ENCODE results near the gene SGTA.

SGTA gene

DNA sequence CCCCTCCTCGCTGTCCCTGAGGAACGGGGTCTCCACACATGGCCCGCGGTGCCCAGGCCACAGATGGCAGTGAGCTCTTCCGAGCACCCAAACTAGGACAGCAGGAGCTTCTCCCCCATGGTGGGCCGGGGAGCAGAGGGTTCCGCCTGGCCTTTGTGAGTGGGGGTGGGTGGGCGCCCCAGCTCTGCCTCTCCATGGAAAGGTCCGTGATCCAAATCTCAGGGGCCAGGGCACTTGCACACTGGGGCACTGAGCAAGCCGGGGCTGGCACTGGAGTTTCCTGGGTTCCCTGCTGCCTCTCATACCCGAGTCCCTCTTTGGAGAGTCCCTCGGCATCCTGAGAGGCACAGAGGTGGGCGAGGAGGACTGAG, 59.7 kb downstream of the SGTA start:
- DNase-seq: no peak
- no peak overlapping the region for H3K27ac ChIP-seq
- TF ChIP-seq, protein P1, sequence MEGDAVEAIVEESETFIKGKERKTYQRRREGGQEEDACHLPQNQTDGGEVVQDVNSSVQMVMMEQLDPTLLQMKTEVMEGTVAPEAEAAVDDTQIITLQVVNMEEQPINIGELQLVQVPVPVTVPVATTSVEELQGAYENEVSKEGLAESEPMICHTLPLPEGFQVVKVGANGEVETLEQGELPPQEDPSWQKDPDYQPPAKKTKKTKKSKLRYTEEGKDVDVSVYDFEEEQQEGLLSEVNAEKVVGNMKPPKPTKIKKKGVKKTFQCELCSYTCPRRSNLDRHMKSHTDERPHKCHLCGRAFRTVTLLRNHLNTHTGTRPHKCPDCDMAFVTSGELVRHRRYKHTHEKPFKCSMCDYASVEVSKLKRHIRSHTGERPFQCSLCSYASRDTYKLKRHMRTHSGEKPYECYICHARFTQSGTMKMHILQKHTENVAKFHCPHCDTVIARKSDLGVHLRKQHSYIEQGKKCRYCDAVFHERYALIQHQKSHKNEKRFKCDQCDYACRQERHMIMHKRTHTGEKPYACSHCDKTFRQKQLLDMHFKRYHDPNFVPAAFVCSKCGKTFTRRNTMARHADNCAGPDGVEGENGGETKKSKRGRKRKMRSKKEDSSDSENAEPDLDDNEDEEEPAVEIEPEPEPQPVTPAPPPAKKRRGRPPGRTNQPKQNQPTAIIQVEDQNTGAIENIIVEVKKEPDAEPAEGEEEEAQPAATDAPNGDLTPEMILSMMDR (IDR thresholded peaks at IDR 0.05; ENCODE audit: low read depth, low read length): no peak

DNA sequence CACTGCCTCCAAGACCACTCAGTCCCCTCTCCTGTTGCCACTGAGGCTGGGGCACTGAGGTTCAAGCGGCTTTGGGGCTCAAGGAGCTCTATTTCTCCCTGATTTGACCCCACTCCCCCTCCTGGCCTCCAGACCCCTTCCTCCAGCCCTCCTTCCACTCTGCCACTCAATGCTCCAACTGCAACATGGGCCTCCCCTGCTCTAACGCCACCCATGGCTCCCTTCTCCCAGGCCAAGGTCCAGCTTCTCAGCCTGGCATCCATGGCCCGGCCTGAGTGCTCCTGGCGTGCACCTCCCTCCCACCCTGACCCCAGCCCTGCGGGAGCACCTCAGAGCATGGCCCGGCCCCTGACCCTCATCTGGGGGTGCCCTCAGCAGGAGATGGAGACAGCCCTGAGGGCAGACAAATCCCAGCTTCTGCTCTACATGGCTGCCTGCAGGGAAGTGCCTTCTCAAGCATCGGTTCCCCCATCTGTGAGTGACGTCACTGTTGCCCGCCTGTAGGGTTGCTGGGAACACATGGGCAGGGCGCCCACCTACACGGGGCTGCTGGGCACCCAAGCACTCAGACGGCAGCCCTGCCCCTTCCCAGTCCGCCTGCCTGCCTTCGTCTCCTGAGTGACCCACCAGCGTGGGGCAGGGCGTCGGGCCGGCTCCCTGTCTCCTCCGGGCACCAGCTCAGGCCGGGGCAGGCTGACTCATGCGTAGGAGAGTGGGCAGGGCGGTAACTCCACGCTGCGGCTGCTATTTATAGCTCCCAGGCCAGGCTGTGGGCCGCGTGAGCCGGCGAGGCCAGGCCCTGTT, 60.3 kb downstream of the SGTA start:
- no peak overlapping the region for H3K4me3 ChIP-seq (ENCODE audit: low read depth, low read length)
- TF ChIP-seq, protein P1 (IDR thresholded peaks at IDR 0.05; ENCODE audit: low read depth, low read length): no peak
- H3K9me3 ChIP-seq (ENCODE audit: severe bottlenecking): no peaks in the 10 kb centered on the region
- H3K27me3 ChIP-seq (ENCODE audit: insufficient read depth, low read depth, severe bottlenecking): peaks cover 10% of the 10 kb centered on the region
- no peaks in the 10 kb centered on the region for H3K36me3 ChIP-seq
- DNase-seq: no peak
- H3K27ac ChIP-seq: no peak overlapping the region

More for the DNA sequence above, 59.7 kb downstream of the SGTA start:
- Histone ChIP-seq H3K36me3 (no peaks in the 10 kb centered on the region), H3K27me3 (ENCODE audit: insufficient read depth, low read depth, severe bottlenecking) (peaks cover 10% of the 10 kb centered on the region), H3K9me3 (ENCODE audit: severe bottlenecking) (no peaks in the 10 kb centered on the region), H3K4me3 (ENCODE audit: low read depth, low read length) (no peak overlapping the region)

DNA sequence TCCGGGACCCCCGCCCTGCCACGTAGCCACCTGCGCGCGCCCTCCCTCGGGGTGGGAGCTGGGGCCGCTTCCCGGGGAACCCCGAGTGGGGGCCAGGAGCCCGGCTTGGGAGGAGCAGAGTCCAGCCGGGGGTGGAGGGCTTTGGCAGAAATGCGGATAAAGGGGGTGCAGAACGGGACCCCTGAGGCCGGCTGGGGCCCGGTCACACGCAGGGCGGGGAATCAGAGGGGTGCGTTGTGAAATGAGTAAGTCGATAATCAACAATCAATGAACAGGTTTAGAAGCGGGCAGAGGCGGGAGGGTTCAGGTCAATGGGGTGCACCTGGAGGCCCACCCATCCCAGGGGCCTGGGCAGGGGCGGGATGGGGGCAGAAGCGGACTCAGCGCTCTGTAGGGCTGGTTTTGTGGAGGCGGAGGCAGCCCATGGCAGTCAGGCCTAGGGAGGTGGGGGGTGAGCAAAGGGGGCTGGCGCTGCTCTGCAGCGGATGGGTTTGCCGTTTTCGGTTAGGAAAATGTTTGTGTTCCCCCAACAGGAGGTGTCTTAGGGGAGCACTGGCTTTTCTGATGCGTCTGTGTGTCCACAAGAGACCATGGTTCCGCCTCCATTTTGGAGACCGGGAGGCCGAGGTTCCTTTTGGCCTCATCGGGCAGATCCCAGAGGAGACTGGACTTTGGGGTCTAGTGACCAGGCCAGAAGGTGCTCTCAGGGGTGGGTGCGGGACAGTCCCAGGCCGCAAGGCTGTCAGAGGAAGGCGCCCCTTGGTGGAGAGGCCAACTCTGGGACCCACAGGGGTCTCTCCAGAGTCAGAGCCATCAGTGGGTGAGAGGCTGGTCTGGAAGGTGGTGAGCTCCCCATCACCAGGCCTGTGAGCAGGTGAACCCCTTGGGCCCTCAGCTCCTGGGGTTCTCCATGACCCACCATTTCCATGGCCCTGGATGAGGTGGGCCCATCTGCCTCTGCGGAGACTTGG, 61.2 kb downstream of the SGTA start:
- Histone ChIP-seq H3K9me3 (ENCODE audit: severe bottlenecking) (no peaks in the 10 kb centered on the region), H3K4me3 (ENCODE audit: low read depth, low read length) (peak overlapping the region; percentile 47), H3K36me3 (no peaks in the 10 kb centered on the region), H3K27ac (peak overlapping the region; percentile 57), H3K27me3 (ENCODE audit: insufficient read depth, low read depth, severe bottlenecking) (peaks cover 3% of the 10 kb centered on the region)
- TF ChIP-seq, protein P1 (IDR thresholded peaks at IDR 0.05; ENCODE audit: low read depth, low read length): no peak
- no peak for DNase-seq

DNA sequence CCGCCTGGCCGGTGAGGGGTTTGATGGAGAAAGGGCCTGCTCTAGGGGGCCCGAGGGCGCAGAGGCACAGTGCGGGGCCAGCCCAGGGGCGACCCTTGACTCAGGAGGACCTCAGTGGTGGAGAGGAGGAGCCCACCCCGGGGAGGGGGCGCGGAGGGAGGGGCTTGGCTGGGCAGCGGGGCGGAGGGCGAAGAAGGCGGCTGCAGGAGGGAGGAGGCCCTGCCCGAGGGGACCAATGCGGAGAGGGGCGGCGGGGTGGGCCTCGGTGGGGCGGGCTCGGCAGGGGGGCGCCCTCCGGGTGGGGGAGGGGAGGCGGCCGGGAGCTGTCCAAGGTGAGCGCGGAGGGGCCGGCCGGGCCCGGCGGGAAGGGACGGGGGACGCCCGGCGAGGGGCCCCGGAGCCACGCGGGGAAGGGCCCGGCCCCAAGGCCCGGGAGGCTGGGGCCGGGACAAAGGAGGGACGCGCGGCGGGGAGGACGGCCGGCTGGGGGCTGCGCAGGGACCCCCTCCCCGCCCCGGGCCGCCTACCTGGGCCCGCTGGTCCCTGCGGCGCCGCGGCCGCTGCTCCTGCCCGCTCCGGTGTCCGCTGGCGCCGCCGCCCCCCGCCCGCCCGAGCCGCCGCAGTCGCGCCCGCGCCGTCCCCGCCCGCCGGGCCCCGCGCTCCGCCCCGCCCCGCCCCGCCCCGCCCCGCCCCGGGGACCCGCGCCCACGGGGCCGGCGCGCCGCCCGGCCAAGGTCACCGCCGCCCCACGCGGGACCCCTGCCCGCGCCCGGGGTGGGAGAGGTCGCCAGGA, 62.1 kb downstream of the SGTA start, which contains the start of gene DIRAS1:
TSS of gene DIRAS1 (minus strand) at position 596 of the 793 bp plus-strand sequence. CDS start 3,566 bp downstream, outside the sequence.
- Histone ChIP-seq H3K27ac (peak within 1 kb of the TSS; percentile 57), H3K36me3 (peaks cover 7% of the 10 kb centered on the region), H3K9me3 (ENCODE audit: severe bottlenecking) (peaks cover under 1% of the 10 kb centered on the region), H3K4me3 (ENCODE audit: low read depth, low read length) (peak within 1 kb of the TSS; percentile 56), H3K27me3 (ENCODE audit: insufficient read depth, low read depth, severe bottlenecking) (no peaks in the 10 kb centered on the region)
- peak; percentile 28 for DNase-seq
- TF ChIP-seq, protein P1 (IDR thresholded peaks at IDR 0.05; ENCODE audit: low read depth, low read length): no peak

Measured in WERI-Rb-1 (cell line).